GM18861 (cell line): ENCODE data around the gene CACNA1B.
"Not testable (repeated sequence)": the region's sequence is repeated elsewhere in the genome, so short reads cannot be mapped to it uniquely, and the experiment has no call there.

ENCODE experiments used
- ATAC-seq: cut with Tn5 transposase; IDR thresholded peaks from one replicate; pipeline ENCODE4 v1.9.1; 2021; ENCODE audit not compliant: unreplicated experiment

CACNA1B gene

DNA sequence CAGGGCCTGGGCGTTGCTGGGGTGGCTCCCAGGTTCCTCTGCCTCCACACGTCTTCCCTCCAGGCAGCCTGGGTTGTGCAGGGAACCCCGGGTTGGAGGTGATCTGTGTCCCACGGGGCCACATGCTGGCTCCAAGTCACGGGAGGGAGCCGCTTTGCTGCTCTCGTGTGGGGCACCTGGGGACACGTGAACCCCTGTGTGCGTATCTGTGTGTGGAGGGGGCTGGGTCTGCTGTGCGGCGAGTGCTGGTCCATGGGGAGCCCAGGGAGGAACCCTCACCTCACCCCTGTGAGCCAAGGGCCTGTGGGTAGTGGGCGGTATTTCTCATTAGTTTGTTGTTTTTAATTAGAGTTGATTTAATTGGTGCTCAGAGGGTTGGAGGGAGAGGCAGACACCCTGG, 7.5 kb downstream of the CACNA1B start:
- ATAC-seq = not testable (repeated sequence)

DNA sequence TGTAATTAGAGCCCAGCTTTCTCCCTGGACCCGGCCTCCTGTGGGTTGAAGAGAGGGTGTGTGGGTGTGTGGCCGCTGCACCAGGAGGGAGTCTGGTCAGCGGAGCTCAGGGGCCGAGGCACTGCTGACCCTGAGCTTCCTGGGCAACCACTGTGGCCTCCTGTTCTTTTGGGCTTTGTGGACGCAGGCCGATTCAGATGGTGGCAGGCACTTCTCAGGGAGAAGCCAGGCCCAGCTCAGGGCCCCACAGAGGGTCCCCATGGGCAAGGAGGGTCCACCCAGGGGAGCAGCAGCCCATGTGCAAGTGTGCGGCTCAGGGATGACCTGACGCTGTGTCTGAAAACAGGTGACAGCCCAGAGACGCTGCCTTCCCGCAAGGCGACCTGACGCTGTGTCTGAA, 11.0 kb downstream of the CACNA1B start:
- not testable (repeated sequence) for ATAC-seq

DNA sequence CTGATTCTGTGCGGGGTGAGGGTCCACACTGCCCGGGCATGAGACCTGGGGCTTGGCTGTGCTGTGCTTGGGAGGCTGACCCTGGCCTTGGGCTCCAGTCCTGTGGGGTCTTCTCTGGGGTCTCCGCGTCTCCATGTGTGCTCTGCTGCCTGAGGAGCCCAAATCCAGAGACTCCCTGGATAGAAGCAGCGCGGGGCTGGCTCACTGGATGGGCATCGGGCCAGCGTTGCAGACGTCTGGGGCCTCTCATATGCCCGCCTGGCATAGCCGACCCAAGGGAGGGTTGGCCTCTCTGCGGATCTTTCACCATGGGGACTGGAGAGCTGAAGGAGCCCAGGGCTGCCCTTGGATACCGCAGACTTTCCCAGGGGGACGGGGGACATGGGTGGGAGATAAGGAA, 12.4 kb downstream of the CACNA1B start:
- ATAC-seq = not testable (repeated sequence)

DNA sequence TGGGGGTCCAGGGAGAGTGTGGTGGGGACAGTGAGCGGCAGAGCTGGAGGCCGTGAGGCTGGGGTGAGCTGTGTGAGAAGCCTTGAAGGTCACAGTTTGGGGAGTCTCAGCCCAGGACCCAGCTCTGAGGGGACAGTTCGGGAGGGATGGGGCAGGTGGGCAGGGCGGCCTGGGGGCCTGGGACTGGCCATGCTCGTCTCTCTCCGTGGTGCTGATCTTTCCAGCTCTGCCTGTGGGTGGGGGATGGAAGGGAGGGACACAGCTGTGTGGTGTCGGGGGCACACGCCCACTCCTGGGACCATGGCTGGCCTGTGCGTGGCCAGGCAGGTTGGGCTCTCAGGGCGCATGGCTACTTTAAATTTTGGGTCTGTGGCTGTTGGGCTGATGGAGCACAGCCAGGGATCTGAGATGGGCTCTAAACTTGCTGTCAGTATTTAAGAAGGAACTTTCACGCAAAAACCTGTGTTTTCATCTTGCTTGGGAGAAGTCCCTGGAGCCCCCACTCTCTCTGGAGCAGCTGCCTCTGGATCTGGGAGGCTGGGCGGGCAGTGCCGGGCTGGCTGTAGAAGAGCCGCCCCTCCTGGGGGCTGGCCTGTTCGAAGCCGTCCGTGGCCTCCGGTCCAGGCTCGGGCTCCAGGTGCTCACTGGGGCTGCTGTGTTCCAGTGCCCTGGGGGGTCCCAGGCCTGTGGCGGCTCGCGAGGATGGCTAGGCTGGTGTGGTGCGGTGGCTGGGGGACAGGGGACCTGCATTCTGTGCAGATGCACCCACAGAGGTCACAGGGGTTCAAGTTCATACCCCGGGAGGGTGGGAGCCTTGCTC, 13.4 kb downstream of the CACNA1B start:
- not testable (repeated sequence) for ATAC-seq

DNA sequence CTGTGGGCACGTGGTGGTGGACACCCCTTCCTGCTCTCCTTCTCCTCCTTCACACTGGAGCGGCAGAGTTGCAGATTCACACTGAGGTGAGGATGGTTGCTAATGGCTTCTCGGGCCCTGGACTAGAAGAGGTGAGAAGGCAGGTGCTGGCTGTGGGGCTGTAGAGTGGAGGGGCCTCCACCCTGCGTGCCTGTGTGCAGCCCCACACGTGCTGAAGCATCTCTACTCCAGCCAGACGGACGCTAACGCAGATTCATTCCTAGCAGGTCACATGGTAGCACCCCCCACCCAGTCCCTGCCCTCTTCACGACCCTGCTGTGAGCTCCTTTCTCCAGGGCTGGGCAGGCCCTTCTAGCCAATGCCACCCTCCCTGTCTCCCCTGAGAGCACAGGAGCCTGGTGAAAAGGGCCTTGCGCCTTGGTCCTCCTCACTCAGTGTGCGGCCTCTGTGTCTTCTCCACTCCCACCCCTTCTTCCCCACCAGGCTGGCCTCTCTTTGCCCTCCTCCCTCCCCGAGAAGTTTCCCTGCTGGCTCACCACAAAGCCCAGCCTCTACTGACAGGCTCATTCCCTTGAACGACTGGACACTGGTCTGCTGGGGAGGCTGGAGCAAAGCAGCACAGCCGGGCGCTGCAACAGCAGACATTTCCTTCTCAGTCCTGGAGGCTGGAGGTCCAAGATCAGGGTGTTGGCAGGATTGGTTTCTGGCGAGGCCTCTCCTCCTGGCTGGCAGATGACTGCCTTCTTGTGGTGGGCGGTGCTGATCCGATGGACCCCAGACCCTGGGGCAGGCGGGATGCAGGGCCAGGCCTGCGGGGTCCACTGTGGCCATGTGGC, 14.2 kb downstream of the CACNA1B start:
- no peak for ATAC-seq

DNA sequence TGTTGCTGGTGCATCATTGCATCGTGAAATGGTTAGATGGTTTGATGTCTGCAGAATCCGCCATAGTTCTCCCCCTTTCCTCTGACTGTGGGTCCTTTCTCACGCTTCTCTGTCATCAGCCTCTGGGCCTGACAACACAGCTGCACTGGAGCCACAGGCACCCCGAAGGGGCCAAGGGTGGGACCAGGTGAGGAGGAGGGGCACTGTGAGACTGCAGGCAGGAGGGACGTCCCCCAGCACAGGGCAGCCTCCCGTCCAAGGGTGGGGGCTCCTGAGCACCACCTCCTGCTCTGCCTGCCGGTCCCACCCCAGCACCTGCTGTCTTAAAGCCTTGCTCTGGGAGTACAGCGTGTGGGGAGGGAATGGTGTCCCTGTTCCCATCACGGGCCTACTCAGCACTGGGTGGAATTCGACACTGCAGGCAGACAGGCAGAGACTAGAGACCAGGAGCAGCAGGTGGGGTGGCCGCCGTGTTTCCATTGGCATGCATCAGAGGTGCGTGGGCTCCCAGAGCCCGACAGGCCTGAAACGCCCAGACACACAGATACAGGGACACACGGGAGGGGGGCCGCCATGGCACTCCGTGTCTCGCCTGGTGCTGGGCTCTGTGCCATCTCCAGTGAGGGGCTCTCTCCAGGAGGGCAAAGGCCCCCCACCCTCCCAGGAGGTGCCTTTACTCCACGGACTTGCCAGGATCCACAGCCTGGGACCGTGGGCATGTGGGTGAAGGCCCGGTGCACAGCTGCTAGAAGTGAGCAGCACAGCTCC, 15.0 kb downstream of the CACNA1B start:
- no peak for ATAC-seq

DNA sequence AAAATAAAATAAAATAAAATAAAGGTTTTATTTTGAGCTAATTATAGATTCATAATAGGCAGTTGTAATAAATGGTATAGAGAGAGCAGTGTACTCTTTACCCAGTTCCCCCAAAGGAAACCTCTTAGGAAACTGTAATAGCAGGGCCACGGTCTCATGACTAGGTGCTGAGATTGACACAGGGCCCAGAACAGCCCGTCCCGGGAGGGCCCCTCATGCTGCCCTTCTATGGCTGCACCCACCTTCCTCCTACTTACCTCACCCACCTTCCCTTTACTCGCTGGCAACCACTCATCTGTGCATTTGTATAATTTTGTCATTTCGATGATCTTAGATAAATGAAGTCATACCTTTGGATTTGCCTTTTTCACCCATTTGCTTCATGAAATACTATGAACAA, 16.1 kb downstream of the CACNA1B start:
- no peak for ATAC-seq

DNA sequence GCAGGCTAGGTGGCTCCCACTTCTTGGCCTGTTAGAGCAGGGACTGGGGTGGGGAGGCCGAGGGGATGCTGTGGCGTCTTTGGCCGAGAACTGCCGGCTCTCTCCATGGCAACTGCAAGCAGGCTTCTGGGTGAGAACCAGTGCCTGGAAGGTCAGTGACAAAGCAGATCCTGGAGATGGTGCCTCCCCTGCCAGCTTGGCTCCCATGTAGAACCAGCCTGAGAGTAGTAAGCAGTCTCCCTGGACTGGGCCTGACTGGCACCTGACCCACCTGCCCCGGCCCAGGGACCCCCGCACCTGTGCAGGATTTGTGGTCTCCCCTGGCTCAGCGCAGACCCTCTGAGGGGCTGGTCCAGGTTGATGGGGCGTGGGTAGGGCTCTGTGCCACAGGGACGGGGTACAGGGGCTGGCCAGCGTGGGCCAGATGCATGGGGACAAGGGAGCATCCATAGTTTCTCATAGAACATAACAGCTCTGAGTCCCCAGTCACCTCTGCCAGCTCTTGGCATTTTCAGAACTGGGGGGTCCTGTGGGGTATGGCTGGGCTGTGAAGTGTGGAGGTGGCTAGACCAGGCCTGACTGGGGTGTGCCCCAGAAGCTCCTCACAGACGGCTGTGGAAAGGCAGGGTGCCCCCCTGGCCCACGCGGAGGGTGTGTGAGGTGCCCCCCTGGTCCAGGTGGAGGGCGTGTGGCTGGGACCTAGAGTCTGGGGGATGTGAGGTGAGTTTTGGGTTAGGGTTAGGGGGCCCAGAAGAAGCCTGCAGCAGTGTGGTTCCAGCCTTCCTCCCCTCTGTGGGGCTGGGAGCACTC, 22.2 kb downstream of the CACNA1B start:
- ATAC-seq = no peak

DNA sequence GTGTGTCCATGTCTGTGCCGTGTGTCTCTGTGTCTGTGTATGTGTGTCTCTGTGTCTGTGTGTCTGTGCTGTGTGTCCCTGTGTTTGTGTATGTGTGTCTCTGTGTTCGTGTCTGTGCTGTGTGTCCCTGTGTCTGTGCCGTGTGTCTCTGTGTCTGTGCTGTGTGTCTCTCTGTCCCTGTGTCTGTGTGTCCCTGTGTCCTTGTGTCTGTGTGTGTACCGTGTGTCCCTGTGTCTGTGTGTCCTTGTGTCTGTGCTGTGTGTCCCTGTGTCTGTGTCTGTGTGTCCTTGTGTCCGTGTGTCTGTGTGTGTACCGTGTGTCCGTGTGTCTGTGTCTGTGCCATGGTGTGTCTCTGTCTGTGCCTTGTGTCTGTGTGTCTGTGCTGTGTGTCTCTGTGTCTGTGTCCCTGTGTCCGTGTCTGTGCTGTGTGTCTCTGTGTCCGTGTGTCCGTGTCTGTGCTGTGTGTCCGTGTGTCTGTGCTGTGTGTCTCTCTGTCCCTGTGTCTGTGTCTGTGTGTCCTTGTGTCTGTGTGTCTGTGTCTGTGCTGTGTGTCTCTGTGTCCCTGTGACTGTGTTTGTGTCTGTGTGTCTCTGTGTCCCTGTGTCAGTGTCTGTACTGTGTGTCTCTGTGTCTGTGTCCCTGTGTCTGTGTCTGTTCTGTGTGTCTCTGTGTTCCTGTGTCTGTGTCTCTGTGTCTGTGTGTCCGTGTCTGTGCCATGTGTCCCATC, 23.2 kb downstream of the CACNA1B start:
- ATAC-seq = no peak

DNA sequence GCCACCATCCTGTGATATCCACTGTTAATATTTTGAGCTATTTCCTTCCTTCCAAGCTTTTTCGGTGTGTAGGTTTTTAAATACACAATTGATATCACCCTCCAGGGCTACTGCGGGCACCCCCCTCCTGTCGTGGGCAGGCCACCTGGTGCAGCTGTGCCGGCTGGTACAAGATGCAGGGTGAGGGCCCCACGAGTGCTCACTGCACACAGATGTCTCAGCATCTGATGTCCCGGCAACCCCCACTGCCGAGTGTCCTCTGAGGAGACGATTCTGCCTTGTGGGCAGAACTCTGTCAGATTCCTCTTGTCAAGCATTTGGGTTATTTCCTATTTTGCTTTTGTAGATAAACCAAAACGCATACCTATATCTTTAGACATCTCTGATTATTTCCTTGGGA, 25.1 kb downstream of the CACNA1B start:
- no peak for ATAC-seq

DNA sequence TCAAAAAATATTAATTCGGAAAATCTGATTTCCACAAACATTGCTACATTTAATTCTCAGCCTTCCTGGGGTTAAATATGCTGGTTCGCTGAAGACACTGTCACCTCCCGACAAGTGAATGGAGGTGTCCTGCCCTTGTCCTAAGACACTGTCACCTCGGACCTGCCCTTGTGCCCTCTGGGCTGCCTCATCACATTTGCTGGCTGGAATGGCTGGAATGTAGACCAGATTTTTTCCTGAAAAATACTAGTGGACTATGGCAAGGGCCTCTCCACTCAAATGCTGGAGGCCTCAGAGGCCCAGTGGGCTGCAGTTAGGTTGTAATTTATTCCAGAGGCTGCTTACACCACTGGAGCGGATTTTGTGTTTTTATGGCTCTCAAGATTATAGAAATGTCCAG, 28.2 kb downstream of the CACNA1B start:
- no peak for ATAC-seq

DNA sequence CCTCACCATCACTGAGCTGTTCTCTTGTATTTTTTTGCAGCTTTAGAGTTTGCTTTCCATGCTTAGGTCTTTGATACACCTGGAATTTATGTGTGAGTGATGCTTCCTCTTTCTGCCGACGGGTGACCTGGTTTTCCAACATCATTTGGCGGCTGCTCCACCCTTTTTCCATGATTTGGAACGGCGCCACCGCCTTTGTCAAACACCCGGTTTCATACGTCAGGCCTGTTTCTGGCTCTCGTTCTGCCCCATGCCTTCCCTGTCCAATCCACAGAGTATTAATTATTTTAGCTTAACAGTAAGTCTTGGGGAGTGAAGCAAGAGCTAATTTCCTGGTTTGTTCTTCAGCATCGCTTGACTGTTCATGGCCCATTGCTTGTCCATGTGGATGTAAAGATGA, 30.2 kb downstream of the CACNA1B start:
- no peak for ATAC-seq

DNA sequence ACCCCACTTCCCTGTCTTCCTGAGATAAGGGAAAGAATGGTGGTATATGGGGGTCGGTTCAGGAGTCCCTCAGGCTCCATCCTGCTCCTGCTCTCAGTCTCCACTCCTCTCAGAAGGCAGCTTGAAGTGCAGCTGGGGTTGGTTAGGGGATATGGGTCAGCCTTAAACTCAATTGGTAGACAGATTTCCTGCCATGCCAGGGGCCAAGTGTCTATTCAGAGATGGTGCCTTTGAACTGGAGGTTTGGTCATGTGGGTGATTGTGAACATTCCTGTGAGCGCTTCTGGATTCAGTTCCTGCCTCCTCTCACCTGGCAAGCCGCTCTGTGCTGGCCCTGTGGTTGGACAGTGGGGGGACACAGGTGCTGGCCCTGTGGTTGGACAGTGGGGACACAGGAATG, 35.1 kb downstream of the CACNA1B start:
- no peak for ATAC-seq

DNA sequence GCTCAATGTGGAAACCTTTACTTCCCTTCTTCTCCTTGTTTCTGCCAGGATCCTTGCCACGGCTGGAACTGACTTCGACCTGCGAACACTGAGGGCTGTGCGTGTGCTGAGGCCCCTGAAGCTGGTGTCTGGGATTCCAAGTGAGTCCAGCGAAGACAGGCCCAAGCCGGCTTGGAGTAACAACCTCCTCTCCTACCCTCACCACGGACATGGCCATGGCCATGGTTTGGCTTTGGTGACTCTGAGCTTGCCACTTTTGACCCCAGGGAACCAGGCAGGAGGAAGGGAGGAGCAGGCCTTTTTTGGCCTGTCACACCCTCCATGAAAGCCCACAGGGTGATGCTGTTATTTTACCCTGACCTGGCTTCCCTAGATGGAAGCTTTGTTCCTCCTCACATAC, 35.5 kb downstream of the CACNA1B start:
- ATAC-seq = no peak

DNA sequence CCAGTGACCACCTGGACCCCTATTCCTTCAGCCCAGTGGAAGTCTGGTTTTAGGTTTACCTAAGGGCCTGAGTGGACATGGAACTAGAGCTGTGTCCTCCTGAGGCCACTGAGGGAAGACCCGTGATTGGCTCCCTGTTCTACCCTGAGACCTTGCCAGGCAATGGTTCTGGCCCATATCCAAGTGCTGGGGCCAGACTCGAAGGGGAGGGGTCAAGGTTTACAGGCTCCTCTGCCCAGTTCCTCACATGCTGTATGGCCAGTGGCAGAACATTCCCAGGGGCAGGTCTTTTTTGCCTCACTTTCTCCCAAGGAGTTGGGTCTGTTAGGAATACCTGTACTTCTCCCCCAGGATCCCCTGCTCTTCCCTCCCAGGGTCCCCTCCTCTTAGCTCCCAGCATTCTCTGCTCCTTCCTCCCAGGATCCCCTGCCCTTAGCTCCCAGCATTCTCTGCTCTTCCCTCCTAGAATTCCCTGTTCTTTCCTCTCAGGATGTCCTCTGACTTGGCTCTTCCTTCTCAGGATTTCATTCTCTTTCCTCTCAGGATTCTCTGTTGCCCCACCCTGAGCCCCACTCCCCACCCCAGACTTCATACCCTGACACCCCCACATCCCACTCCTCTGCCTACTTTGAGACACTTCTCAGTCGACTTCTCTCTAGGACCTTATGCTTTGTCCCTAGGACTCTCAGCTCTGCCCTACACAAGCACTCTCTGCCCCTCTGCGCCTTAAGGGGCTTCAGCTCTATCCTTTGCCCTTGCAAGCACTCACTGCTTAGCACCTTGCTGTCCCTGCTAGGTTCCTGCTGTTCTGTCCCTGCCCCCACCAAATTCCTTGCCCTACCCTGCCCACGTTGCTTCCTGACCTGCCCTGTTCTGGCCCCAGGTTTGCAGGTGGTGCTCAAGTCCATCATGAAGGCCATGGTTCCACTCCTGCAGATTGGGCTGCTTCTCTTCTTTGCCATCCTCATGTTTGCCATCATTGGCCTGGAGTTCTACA, 36.5 kb downstream of the CACNA1B start:
- ATAC-seq = no peak

DNA sequence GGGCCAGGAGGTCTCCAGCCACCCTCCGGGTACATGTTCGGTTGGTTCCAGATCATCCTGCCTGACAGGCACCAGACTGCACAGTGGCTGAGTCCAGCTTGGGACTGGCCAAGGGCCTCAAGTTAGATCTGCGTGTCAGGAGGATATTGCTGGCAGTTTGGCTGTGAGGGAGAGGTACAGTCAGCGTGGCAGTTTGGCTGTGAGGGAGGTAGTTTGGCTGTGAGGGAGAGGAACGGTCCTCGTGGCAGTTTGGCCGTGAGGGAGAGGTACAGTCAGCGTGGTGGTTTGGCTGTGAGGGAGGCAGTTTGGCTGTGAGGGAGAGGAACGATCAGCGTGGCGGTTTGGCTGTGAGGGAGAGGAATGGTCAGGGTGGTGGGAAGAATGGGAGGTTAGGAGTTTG, 39.0 kb downstream of the CACNA1B start:
- no peak for ATAC-seq

DNA sequence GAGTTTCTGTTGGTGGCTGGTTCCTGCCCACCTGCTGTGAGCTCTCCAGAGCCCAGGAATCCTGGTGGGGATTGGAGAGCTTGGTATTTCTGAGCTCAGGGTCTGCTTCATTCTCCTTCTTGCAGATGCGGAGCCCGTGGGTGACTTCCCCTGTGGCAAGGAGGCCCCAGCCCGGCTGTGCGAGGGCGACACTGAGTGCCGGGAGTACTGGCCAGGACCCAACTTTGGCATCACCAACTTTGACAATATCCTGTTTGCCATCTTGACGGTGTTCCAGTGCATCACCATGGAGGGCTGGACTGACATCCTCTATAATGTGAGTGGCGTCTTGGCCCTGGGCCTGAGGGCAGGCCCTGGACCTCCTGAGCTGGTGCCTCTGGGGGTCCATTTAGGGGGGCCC, 39.5 kb downstream of the CACNA1B start:
- no peak for ATAC-seq

DNA sequence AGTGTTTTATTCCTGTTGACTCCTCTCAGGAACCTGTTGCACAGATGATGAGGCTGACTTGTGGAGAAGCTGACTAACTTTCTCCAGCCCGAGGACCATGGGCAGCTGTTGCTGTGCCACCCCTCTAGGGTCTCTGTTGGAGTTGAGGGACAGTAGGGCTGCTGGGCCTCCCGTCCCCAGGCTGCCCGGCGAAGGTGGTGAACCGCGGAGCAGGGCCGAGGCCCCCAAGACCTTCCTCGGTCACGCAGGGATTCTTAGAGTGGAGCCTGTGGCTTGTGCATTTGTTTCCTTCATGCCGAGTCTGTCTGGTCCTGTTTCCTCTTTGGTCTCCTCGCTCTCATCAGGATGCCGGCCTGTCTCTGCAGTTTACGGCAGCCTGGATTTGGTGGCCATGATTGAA, 40.2 kb downstream of the CACNA1B start:
- ATAC-seq = no peak
